ENCODE data around the gene CALM3. TPM values are rescaled to one million over a fixed set of nuclear protein-coding genes. Genes with fewer than 3 reads are reported as not detected.

CALM3 gene
- total RNA-seq, 1 experiment from 2014 or later: 103 TPM

DNA sequence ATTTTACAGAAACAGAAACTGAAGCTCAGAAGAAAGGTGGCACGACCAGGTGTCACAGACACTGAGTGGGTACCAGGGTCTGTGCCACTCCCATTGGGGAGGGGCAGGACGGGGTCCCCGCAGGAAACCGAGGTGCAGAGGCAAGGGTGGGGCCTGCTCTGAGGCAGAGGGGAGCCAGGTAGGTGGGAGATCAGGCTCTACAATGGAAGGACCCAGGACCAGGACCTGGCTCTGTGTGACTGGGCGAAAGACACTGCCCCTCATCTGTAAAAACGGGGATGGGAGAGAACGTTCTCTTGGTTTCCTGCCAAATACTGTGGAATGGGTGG is 21.0 kb downstream of the CALM3 start:
- no peaks in the 10 kb centered on the region for H3K9me3 Mint-ChIP-seq (ENCODE audit: unreplicated experiment)
- no peak for DNase-seq (ENCODE audit: unreplicated experiment)
- H3K27ac Mint-ChIP-seq (ENCODE audit: low read depth, unreplicated experiment): no peak overlapping the region
- H3K4me1 Mint-ChIP-seq (ENCODE audit: insufficient read depth, unreplicated experiment): peaks cover 15% of the 10 kb centered on the region
- intact Hi-C loops (cut with micrococcal nuclease): no loop called here
- H3K36me3 Mint-ChIP-seq (ENCODE audit: insufficient read depth, unreplicated experiment): no peaks in the 10 kb centered on the region
- H3K27me3 Mint-ChIP-seq (ENCODE audit: insufficient read depth, unreplicated experiment): no peaks in the 10 kb centered on the region
- no TSS peak for BruUV-seq (replicated peaks)
- TF ChIP-seq, protein P1, sequence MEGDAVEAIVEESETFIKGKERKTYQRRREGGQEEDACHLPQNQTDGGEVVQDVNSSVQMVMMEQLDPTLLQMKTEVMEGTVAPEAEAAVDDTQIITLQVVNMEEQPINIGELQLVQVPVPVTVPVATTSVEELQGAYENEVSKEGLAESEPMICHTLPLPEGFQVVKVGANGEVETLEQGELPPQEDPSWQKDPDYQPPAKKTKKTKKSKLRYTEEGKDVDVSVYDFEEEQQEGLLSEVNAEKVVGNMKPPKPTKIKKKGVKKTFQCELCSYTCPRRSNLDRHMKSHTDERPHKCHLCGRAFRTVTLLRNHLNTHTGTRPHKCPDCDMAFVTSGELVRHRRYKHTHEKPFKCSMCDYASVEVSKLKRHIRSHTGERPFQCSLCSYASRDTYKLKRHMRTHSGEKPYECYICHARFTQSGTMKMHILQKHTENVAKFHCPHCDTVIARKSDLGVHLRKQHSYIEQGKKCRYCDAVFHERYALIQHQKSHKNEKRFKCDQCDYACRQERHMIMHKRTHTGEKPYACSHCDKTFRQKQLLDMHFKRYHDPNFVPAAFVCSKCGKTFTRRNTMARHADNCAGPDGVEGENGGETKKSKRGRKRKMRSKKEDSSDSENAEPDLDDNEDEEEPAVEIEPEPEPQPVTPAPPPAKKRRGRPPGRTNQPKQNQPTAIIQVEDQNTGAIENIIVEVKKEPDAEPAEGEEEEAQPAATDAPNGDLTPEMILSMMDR (IDR thresholded peaks at IDR 0.05; ENCODE audit: unreplicated experiment): no peak
- no peak overlapping the region for H3K4me3 Mint-ChIP-seq (ENCODE audit: unreplicated experiment)
- ChIA-PET CTCF (interaction anchor here (0.8 to 1.5 kb wide), 3 partner anchors 7 to 39 kb away, joined by 4 to 7 read pairs (median 6); partner anchors contain the start of gene DACT3), POLR2A (interaction anchor here (1.4 kb wide), 1 partner anchor 10 kb away, joined by 7 read pairs; no protein-coding TSS in a partner anchor)

DNA sequence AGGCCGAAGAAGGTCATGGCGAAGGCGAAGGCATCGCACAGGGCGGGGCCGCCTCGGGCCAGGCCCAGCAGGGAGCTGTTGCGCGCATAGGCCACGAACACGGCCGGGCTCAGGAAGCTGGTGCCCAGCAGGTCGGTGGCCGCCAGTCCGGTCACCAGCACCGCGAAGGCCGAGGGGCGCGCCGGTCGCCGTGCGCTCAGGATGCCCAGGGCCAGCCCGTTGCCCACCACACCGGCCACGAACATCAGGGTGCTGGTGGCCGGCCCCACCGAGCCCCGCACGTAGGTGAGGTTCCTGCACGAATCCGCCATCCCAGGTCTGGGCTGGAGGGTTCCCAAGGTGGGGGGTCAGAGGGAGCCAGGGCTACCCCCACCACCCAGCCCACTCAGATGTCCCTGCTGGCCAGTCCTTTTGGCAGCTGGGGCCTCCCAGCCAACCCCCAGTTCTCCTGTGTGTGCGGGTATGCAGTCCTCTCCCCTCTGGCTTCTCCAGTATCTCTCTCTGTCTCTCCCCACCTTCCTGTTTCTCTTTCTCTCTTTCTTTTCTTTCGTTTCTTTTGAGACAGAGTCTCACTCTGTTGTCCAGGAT is 22.9 kb downstream of the CALM3 start:
- H3K27me3 Mint-ChIP-seq (ENCODE audit: insufficient read depth, unreplicated experiment): no peaks in the 10 kb centered on the region
- TF ChIP-seq, protein P1 (IDR thresholded peaks at IDR 0.05; ENCODE audit: unreplicated experiment): no peak
- intact Hi-C loops (cut with micrococcal nuclease): no loop called here
- H3K9me3 Mint-ChIP-seq (ENCODE audit: unreplicated experiment): no peaks in the 10 kb centered on the region
- CTCF ChIA-PET: interaction anchor here (1.2 to 1.3 kb wide), 2 partner anchors 10 to 94 kb away, joined by 3 to 4 read pairs; no protein-coding TSS in a partner anchor
- DNase-seq (ENCODE audit: unreplicated experiment): no peak
- H3K4me3 Mint-ChIP-seq (ENCODE audit: unreplicated experiment): no peak overlapping the region
- POLR2A ChIA-PET: no interaction called here
- no peak overlapping the region for H3K27ac Mint-ChIP-seq (ENCODE audit: low read depth, unreplicated experiment)
- no TSS peak for BruUV-seq (replicated peaks)
- H3K4me1 Mint-ChIP-seq (ENCODE audit: insufficient read depth, unreplicated experiment): peaks cover 14% of the 10 kb centered on the region
- H3K36me3 Mint-ChIP-seq (ENCODE audit: insufficient read depth, unreplicated experiment): no peaks in the 10 kb centered on the region

DNA sequence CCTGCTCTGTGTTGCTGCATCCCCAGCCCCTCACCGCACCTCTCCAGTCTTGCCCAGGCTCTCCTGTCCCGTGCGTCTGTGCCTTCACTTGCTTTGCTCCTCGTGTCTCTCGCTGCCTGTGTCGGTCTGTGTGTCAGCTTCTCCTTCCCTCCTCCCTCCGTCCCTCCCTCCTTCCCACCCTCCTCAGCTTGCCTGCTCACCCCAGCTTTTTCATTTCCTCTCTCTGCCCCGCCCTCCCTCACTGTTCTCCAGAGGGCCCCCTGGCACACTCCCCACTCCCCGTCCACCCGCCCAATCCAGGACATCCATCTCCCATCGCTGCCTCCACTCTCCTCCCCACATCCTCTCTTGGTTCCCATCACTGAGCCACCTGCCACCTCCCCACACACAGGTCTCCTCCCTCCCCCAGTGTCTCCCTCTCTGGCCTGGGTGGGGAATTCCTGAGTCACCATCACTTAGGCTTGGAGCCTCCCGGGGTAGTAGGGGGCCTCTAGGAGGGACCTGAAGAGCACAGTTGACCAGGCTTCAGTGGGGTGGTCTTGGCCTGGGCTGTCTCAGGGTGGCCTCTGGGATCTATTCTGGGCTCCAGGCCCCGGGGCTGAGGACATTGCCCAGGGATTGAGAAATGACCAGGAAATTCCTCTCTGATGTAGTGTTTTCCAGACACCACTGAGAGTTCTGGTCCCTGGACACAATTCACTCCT is 24.0 kb downstream of the CALM3 start, which contains the start of gene PTGIR:
TSS of gene PTGIR (minus strand) at position 132 of the 704 bp plus-strand sequence. CDS start 864 bp downstream, outside the sequence.
- peak within 1 kb of the TSS; percentile 42 for H3K27ac Mint-ChIP-seq (ENCODE audit: low read depth, unreplicated experiment)
- TF ChIP-seq, protein P1 (IDR thresholded peaks at IDR 0.05; ENCODE audit: unreplicated experiment): no peak
- intact Hi-C loops (cut with micrococcal nuclease): no loop called here
- peaks cover 14% of the 10 kb centered on the region for H3K4me1 Mint-ChIP-seq (ENCODE audit: insufficient read depth, unreplicated experiment)
- no TSS peak for BruUV-seq (replicated peaks)
- no peak within 1 kb of the TSS for H3K4me3 Mint-ChIP-seq (ENCODE audit: unreplicated experiment)
- ChIA-PET CTCF (interaction anchor here (0.9 kb wide), 1 partner anchor 8 kb away, joined by 5 read pairs; no protein-coding TSS in a partner anchor), POLR2A (no interaction called here)
- peak; percentile 53 for DNase-seq (ENCODE audit: unreplicated experiment)
- H3K27me3 Mint-ChIP-seq (ENCODE audit: insufficient read depth, unreplicated experiment): no peaks in the 10 kb centered on the region
- H3K36me3 Mint-ChIP-seq (ENCODE audit: insufficient read depth, unreplicated experiment): no peaks in the 10 kb centered on the region
- H3K9me3 Mint-ChIP-seq (ENCODE audit: unreplicated experiment): no peaks in the 10 kb centered on the region

DNA sequence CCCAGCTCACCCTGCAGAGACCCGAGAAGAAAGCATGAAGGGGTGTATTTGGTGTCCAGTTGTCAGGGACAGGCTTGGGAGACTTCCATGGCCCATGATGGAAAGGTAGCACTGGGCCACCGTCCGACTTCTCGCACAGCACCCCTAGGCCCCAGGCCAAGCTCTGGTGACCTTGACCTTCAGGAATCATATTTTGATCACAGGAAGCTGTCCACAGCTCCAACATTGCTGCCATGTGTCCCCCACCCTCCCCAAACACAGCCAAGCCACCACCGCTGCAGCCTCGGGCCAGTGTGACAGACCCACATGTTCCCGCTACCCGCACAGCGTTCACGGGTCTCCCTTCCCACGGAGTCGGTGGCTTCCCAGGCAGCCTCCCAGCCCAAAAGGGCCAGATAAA is 24.6 kb downstream of the CALM3 start:
- CTCF ChIA-PET: interaction anchor here (0.9 kb wide), 2 partner anchors 9 to 79 kb away, joined by 5 read pairs; no protein-coding TSS in a partner anchor

More for the DNA sequence above, 24.6 kb downstream of the CALM3 start:
- intact Hi-C loops (cut with micrococcal nuclease): no loop called here
- TF ChIP-seq, protein P1 (IDR thresholded peaks at IDR 0.05; ENCODE audit: unreplicated experiment): no peak
- peak overlapping the region; percentile 42 for H3K27ac Mint-ChIP-seq (ENCODE audit: low read depth, unreplicated experiment)
- POLR2A ChIA-PET: no interaction called here
- no peak overlapping the region for H3K4me3 Mint-ChIP-seq (ENCODE audit: unreplicated experiment)
- H3K27me3 Mint-ChIP-seq (ENCODE audit: insufficient read depth, unreplicated experiment): no peaks in the 10 kb centered on the region
- peaks cover 14% of the 10 kb centered on the region for H3K4me1 Mint-ChIP-seq (ENCODE audit: insufficient read depth, unreplicated experiment)
- H3K9me3 Mint-ChIP-seq (ENCODE audit: unreplicated experiment): no peaks in the 10 kb centered on the region
- no TSS peak for BruUV-seq (replicated peaks)
- no peak for DNase-seq (ENCODE audit: unreplicated experiment)
- H3K36me3 Mint-ChIP-seq (ENCODE audit: insufficient read depth, unreplicated experiment): no peaks in the 10 kb centered on the region
